GM23248 (cell line): ENCODE results near the gene HECTD2. TPM values are rescaled to one million over a fixed set of nuclear protein-coding genes. Genes with fewer than 3 reads are reported as not detected.
A peak's percentile ranks its signal among the peaks of the same experiment; 100 is the strongest.

ENCODE experiments used
- DNase-seq: peaks from one replicate; pipeline ENCODE4 v3.0.0-alpha.2; 2015
- H2AFZ ChIP-seq: fragments of 200-600 bp; sonication (generic); 2 replicates; pipeline ENCODE4 v1.6.1; 2016; ENCODE audit warnings: antibody characterized with exemption
- H3F3A ChIP-seq: fragments of 200-600 bp; sonication (generic); 2 replicates; pipeline ENCODE4 v1.6.1; 2016; ENCODE audit warnings: mild to moderate bottlenecking, antibody characterized with exemption, mixed run types; ENCODE audit not compliant: insufficient read depth
- H3K27ac ChIP-seq: fragments of 200-600 bp; sonication (generic); 2 replicates; pipeline ENCODE4 v1.5.1; 2016; ENCODE audit warnings: mild to moderate bottlenecking
- H3K27me3 ChIP-seq: fragments of 200-600 bp; sonication (generic); replicated peaks from 2 replicates; pipeline ENCODE4 v1.6.1; 2016; ENCODE audit warnings: mild to moderate bottlenecking; ENCODE audit not compliant: insufficient read depth
- H3K36me3 ChIP-seq: fragments of 200-600 bp; sonication (generic); 2 replicates; pipeline ENCODE4 v1.6.1; 2016; ENCODE audit warnings: low read depth, mild to moderate bottlenecking
- H3K4me1 ChIP-seq: fragments of 200-600 bp; sonication (generic); 2 replicates; pipeline ENCODE4 v1.6.1; 2016; ENCODE audit warnings: mild to moderate bottlenecking; ENCODE audit not compliant: insufficient read depth
- H3K4me2 ChIP-seq: fragments of 200-600 bp; sonication (generic); one replicate; pipeline ENCODE4 v1.6.1; 2016; ENCODE audit warnings: mild to moderate bottlenecking; ENCODE audit not compliant: unreplicated experiment
- H3K4me3 ChIP-seq: fragments of 200-600 bp; sonication (generic); 2 replicates; pipeline ENCODE4 v1.5.1; 2016; ENCODE audit warnings: mild to moderate bottlenecking
- H3K79me2 ChIP-seq: fragments of 200-600 bp; sonication (generic); 2 replicates; pipeline ENCODE4 v1.6.1; 2016; ENCODE audit warnings: mild to moderate bottlenecking; ENCODE audit not compliant: insufficient read depth
- H3K9ac ChIP-seq: fragments of 200-600 bp; sonication (generic); 2 replicates; pipeline ENCODE4 v1.6.1; 2016; ENCODE audit warnings: mild to moderate bottlenecking
- H3K9me2 ChIP-seq: fragments of 200-600 bp; sonication (generic); 2 replicates; pipeline ENCODE4 v1.6.1; 2016; ENCODE audit warnings: mixed run types, mild to moderate bottlenecking, moderate library complexity; ENCODE audit not compliant: insufficient read depth
- H3K9me3 ChIP-seq: fragments of 200-600 bp; sonication (generic); one replicate; pipeline ENCODE4 v1.6.1; 2017; ENCODE audit warnings: low read depth
- H4K20me1 ChIP-seq: fragments of 200-600 bp; sonication (generic); 2 replicates; pipeline ENCODE4 v1.6.0; 2016; ENCODE audit not compliant: insufficient read depth
- EZH2 ChIP-seq: fragments of 200-600 bp; sonication (generic); IDR thresholded peaks from 2 replicates; pipeline ENCODE4 v1.6.1; 2018; ENCODE audit warnings: antibody characterized with exemption, mild to moderate bottlenecking; ENCODE audit not compliant: insufficient read depth, poor library complexity, severe bottlenecking
- EZH2phosphoT487 ChIP-seq: fragments of 200-600 bp; sonication (generic); IDR thresholded peaks from 2 replicates; pipeline ENCODE4 v1.6.1; 2018; ENCODE audit warnings: antibody characterized with exemption, moderate library complexity, mild to moderate bottlenecking, low read depth; ENCODE audit not compliant: insufficient read depth
- WGBS, 2 experiments: methylation state at CpG; one replicate each; pipeline ENCODE4 v1.1.6; 2015 to 2017; ENCODE audit warnings: low lambda C conversion rate in 2 of 2, low coverage in 1 of 2; ENCODE audit errors: missing lambda C conversion rate in 2 of 2; 5-methylcytosine and 5-hydroxymethylcytosine counted together
- in situ Hi-C: fragments of 300-500 bp; cut with MboI; formaldehyde crosslinking; loops from 2 replicates; pipeline ENCODE4 v1.15.0; 2020
- polyA plus RNA-seq: library from polyadenylated mRNA; unstranded; fragments of >200 nt; fragmentation: Nextera tagmentation; extraction: Ambion mirVana; gene quantifications from 2 replicates; pipeline ENCODE4 v1.2.1, GENCODE V29; 2016
- total RNA-seq: library from RNA; depleted of rRNA; stranded (reverse); fragments of >200 nt; shearing (Covaris generic); gene quantifications from 2 replicates; pipeline ENCODE4 v1.2.3, GENCODE V29; 2014

HECTD2 gene
- total and polyA plus RNA-seq, 2 experiments from 2014 or later, result 9.5 to 14.8 TPM

DNA sequence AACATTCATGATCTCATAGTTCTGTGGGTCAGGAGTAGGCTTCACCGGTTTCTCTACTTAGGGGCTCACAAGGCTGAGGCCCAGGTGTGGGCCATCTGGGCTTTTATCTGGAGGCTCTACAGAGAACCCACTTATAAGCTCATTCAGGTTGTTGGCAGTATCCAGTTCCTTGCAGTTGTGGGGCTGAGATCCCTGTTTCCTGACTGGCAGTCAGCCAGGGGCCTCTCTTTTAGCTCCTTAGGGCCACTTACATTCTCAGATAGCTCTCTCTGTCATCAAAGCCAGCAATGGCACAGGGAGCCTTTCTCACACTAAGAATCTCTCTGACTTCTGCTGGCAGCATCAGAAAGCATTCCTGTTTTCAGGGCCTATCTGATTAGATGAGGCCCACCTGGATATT, 18.2 kb upstream of the HECTD2 start:
- Histone ChIP-seq H3K9me2 (no peaks in the 10 kb centered on the region), H4K20me1 (no peaks in the 10 kb centered on the region), H3K4me1 (peaks cover 4% of the 10 kb centered on the region; the same call in 1 of the 2 replicates), H3K9me3 (no peaks in the 10 kb centered on the region), H3K27me3 (no peaks in the 10 kb centered on the region; the same call in 1 of the 2 replicates), H3K79me2 (no peaks in the 10 kb centered on the region), H2AFZ (no peak overlapping the region), H3K4me3 (no peak overlapping the region), H3K27ac (no peak overlapping the region), H3K36me3 (no peaks in the 10 kb centered on the region), H3K4me2 (no peak overlapping the region), H3K9ac (no peak overlapping the region), H3F3A (no peaks in the 10 kb centered on the region)
- in situ Hi-C loops, result no loop called here
- TF ChIP-seq EZH2phosphoT487 (no peak), EZH2 (no peak)
- WGBS, 2 experiments, result 79 to 90% methylated on average over 1 of the region's 1 CpG
- no peak for DNase-seq

DNA sequence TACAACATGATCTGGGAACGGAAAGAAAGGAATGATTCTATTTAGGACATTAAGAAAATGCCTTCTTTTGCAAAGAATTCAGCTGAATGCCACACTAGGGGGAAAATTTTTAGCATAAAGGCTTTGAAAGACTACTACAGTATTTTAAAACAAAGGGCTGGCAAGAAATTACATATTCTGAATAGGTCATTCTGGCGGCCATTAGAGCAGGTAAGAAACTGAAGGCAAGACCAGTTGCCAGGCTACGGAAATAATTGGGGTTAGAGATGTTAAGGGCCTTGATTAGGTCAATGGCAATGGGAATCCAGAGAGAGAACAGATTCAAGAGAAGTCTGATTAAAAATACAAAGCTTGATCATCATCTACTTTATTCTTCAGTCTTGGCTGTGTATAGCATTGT, 3.8 kb upstream of the HECTD2 start:
- 77 to 87% methylated on average over 3 of the region's 3 CpGs for WGBS, 2 experiments
- no peaks in the 10 kb centered on the region for H3K9me2 ChIP-seq
- H3F3A ChIP-seq, result peaks cover 16% of the 10 kb centered on the region
- no peak for DNase-seq
- H3K79me2 ChIP-seq, result peaks cover 8% of the 10 kb centered on the region
- no peak overlapping the region for H3K4me3 ChIP-seq
- no peak overlapping the region for H3K27ac ChIP-seq
- H4K20me1 ChIP-seq, result no peaks in the 10 kb centered on the region
- TF ChIP-seq EZH2 (no peak), EZH2phosphoT487 (no peak)
- in situ Hi-C loops, result no loop called here
- no peaks in the 10 kb centered on the region for H3K9me3 ChIP-seq
- H3K36me3 ChIP-seq, result no peaks in the 10 kb centered on the region
- H3K4me1 ChIP-seq, result peaks cover 11% of the 10 kb centered on the region
- no peaks in the 10 kb centered on the region for H3K27me3 ChIP-seq
- H3K9ac ChIP-seq, result no peak overlapping the region
- no peak overlapping the region for H2AFZ ChIP-seq
- H3K4me2 ChIP-seq, result no peak overlapping the region

DNA sequence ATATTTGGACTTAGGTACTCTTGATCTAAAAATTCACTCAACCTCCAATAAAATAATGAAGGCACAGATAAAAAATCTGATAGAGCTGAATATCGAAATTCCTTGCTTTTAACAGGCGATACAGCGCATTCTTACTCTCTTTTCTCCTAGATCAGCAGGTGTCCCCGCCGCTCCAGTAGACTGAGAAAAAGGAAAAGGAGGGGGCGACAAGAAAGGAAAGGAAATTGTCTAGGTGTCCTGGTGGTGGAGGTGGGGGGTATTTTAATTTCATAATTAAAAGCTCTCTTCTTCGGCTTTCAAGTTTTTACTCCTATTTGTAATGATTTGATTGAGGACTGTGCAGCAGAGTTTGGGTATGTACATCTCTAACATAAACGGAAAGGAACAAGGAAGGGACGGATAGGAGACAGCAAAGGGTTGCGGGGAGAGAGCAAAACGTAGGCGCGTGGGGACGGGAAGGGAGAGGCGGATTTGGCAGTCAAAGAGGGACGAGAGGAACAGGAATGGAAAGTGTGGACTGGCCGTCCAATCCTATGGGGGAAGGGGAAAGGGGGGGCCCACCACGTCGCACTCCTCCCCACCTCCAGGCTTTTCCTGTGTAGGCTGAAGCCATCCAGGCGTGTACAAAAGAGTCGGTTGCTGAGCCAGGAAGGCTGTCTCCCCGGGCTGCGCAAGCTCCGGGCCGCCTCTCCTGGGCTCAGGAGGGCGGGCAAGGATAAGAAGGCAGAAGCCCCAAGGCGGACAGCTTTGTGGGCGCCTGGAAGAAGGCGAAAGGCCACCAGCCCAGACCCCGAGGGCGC, 875 bp upstream of the HECTD2 start:
- in situ Hi-C loops, result no loop called here
- Histone ChIP-seq H4K20me1 (no peaks in the 10 kb centered on the region; the same call in 1 of the 2 replicates), H3K79me2 (peaks cover 37% of the 10 kb centered on the region), H3K9me2 (no peaks in the 10 kb centered on the region), H3K4me1 (peaks cover 19% of the 10 kb centered on the region), H3K4me2 (peak overlapping the region; percentile 81), H3K27ac (peak overlapping the region; percentile 96), H3K9ac (peak overlapping the region; percentile 97), H3K36me3 (no peaks in the 10 kb centered on the region), H3K9me3 (no peaks in the 10 kb centered on the region), H3K4me3 (peak overlapping the region; percentile 81), H3F3A (peaks cover 19% of the 10 kb centered on the region), H3K27me3 (no peaks in the 10 kb centered on the region), H2AFZ (peak overlapping the region; percentile 91)
- 4 to 5% methylated on average over 24 to 31 of the region's 31 CpGs for WGBS, 2 experiments
- TF ChIP-seq EZH2 (no peak), EZH2phosphoT487 (no peak)
- peak; percentile 90 for DNase-seq

DNA sequence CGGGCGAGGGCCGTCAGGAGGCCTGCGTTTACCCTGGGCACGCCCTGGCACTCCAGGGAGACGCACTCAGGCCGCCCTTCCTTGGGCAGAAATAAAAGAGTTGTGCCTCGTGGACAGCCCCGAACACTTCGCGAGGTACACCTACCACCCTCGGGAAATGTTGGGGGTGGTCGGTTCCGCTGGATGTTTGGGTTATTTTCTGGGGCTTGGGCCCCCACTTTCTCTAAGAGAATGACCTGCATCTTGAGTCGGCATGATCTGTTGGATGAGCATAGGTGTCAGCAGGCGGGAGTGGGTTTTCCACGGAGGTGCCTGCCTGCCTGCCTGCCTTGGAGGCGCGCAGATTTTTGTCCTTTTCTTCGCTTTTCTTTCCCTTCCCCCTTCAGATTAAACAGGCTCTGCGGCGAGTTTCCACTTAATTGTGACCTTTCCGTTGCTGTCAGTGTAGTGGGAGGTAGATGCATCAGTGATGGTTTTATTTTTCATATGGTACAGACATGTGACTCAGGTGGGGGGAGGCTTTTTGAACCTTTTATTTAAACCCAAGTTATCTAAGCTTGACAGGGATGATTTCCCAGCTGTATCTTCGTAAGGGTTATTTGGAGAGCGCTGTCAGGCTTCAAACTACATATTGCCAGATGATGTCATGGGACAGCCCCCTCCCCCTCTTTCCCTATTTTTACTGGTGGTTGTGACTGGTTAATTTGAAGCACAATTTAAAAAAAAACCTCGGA, 661 bp downstream of the HECTD2 start:
- Histone ChIP-seq H4K20me1 (no peaks in the 10 kb centered on the region; the same call in 1 of the 2 replicates), H3K4me2 (peak overlapping the region; percentile 83), H3K9me3 (no peaks in the 10 kb centered on the region), H3K4me1 (peaks cover 33% of the 10 kb centered on the region), H3K9ac (peak overlapping the region; percentile 97), H3K4me3 (peak overlapping the region; percentile 81), H3F3A (peaks cover 30% of the 10 kb centered on the region), H2AFZ (peak overlapping the region; percentile 83), H3K27me3 (no peaks in the 10 kb centered on the region), H3K79me2 (peaks cover 50% of the 10 kb centered on the region), H3K36me3 (no peaks in the 10 kb centered on the region), H3K27ac (peak overlapping the region; percentile 96), H3K9me2 (no peaks in the 10 kb centered on the region)
- in situ Hi-C loops, result no loop called here
- peak; percentile 78 for DNase-seq
- 1% methylated on average over 26 of the region's 26 CpGs for WGBS, 2 experiments
- TF ChIP-seq EZH2, result no peak
- TF ChIP-seq EZH2phosphoT487, result no peak
